HCT116 (cell line): ENCODE data around the gene PPID. TPM values are rescaled to one million over a fixed set of nuclear protein-coding genes. Genes with fewer than 3 reads are reported as not detected.

Experiments
- ATAC-seq: fragments of 200-7000 bp; cut with Tn5 transposase; 2 replicates; pipeline ENCODE4 v1.9.1; 2020; ENCODE audit warnings: mild to moderate bottlenecking, moderate library complexity
- BruUV-seq: library from RNA; stranded (reverse); fragments of 400-500 nt; replicated peaks from 2 replicates; lab custom pipeline; 2021; lab: Mats Ljungman, UMichigan
- CTCF ChIA-PET: fragments of 300-600 bp; sonication (Branson Sonifier 250); formaldehyde crosslinking; loops from one replicate; lab custom pipeline; 2021; ENCODE audit warnings: antibody characterized with exemption; lab: Charles Lee
- POLR2A ChIA-PET: fragments of 300-600, 350-600 bp; sonication (Branson Sonifier 250); formaldehyde crosslinking; loops from one replicate; lab custom pipeline; 2021; ENCODE audit warnings: antibody characterized with exemption; lab: Charles Lee
- RAD21 ChIA-PET, 2 experiments: fragments of 300-600 bp; sonication (Branson Sonifier 250); formaldehyde crosslinking; loops; one replicate each; lab custom pipeline; 2023; ENCODE audit warnings: low total read pairs in 2 of 2; ENCODE audit not compliant: uncharacterized antibody in 2 of 2, unreplicated experiment in 2 of 2, low non-redundant PET in 1 of 2; lab: Charles Lee
- DNase-seq: peaks from one replicate; pipeline ENCODE4 v3.0.0-alpha.2; 2010; ENCODE audit warnings: low read depth, low spot score
- H2AFZ ChIP-seq: fragments of 200-600 bp; shearing (Covaris generic), sonication (generic); 2 replicates; pipeline ENCODE4 v1.6.1; 2017; ENCODE audit warnings: low read depth, mixed run types, mixed read lengths, antibody characterized with exemption, low read length; ENCODE audit not compliant: poor library complexity, severe bottlenecking
- H3K27ac ChIP-seq: 2 replicates; pipeline ENCODE4 v1.5.1; 2012; ENCODE audit warnings: low read depth, low read length
- H3K27me3 ChIP-seq: fragments of 200-600 bp; sonication (generic); 2 replicates; pipeline ENCODE4 v1.6.1; 2016; ENCODE audit warnings: mixed run types, low read length, mixed read lengths; ENCODE audit not compliant: insufficient read depth
- H3K36me3 ChIP-seq, 2 experiments: fragments of 200-500 bp in 1 of 2; fragments of 200-600 bp in 1 of 2; sonication (Bioruptor generic) in 1 of 2; sonication (generic) in 1 of 2; 2 replicates each; pipeline versions ENCODE4 v1.5.1 to v1.6.1; 2014 to 2016; ENCODE audit warnings: low read length in 2 of 2, inconsistent platforms in 1 of 2, mixed read lengths in 1 of 2, mixed run types in 1 of 2; ENCODE audit not compliant: insufficient read depth in 2 of 2, control insufficient read depth in 1 of 2
- H3K4me1 ChIP-seq, 2 experiments: fragments of 200-600 bp in 1 of 2; sonication (generic) in 1 of 2; 2 replicates each; pipeline versions ENCODE4 v1.5.1 to v1.6.1; 2012 to 2017; ENCODE audit warnings: low read length in 2 of 2, inconsistent platforms in 1 of 2, mild to moderate bottlenecking in 1 of 2, mixed read lengths in 1 of 2, mixed run types in 1 of 2, moderate library complexity in 1 of 2; ENCODE audit not compliant: insufficient read depth in 2 of 2, control insufficient read depth in 1 of 2
- H3K4me2 ChIP-seq: fragments of 200-600 bp; sonication (generic); 2 replicates; pipeline ENCODE4 v1.6.1; 2017; ENCODE audit warnings: mixed run types, low read length, mixed read lengths
- H3K4me3 ChIP-seq, 2 experiments: fragments of 200-600 bp in 1 of 2; sonication (generic) in 1 of 2; replicated peaks in 1 of 2; 2 replicates each; pipeline ENCODE4 v1.5.1; 2011 to 2016; ENCODE audit warnings: low read length in 2 of 2, control low read depth in 1 of 2, low read depth in 1 of 2, mild to moderate bottlenecking in 1 of 2, mixed read lengths in 1 of 2, mixed run types in 1 of 2
- H3K79me2 ChIP-seq: fragments of 200-600 bp; sonication (generic); 2 replicates; pipeline ENCODE4 v1.6.1; 2017; ENCODE audit warnings: mild to moderate bottlenecking, mixed run types, low read length, moderate library complexity, mixed read lengths; ENCODE audit not compliant: insufficient read depth
- H3K9ac ChIP-seq: fragments of 200-600 bp; sonication (generic); 2 replicates; pipeline ENCODE4 v1.6.1; 2016; ENCODE audit warnings: low read length, mixed read lengths
- H3K9me2 ChIP-seq: fragments of 200-600 bp; sonication (generic), shearing (Covaris generic); 2 replicates; pipeline ENCODE4 v1.6.1; 2017; ENCODE audit warnings: mixed run types, mild to moderate bottlenecking, moderate library complexity; ENCODE audit not compliant: insufficient read depth
- H3K9me3 ChIP-seq, 2 experiments: fragments of 200-500 bp in 1 of 2; fragments of 200-600 bp in 1 of 2; sonication (Bioruptor generic) in 1 of 2; sonication (generic) in 1 of 2; 2 replicates each; pipeline ENCODE4 v1.6.1; 2014 to 2017; ENCODE audit warnings: low read length in 2 of 2, mixed read lengths in 2 of 2, inconsistent platforms in 1 of 2, low read depth in 1 of 2, mild to moderate bottlenecking in 1 of 2, mixed run types in 1 of 2, moderate library complexity in 1 of 2; ENCODE audit not compliant: control insufficient read depth in 1 of 2, insufficient read depth in 1 of 2
- H4K20me1 ChIP-seq: fragments of 200-600 bp; sonication (generic), shearing (Covaris generic); 2 replicates; pipeline ENCODE4 v1.6.1; 2017; ENCODE audit warnings: mixed run types, mild to moderate bottlenecking, moderate library complexity; ENCODE audit not compliant: insufficient read depth
- CEBPB ChIP-seq: IDR thresholded peaks from 2 replicates; pipeline ENCODE4 v1.6.1; 2012; ENCODE audit warnings: low read depth
- EGR1 ChIP-seq: IDR thresholded peaks from 2 replicates; pipeline ENCODE4 v1.6.1; 2012; ENCODE audit warnings: low read depth
- ELF1 ChIP-seq: IDR thresholded peaks from 2 replicates; pipeline ENCODE4 v1.6.1; 2012; ENCODE audit warnings: low read depth, borderline replicate concordance
- FOSL1 ChIP-seq: IDR thresholded peaks from 2 replicates; pipeline ENCODE4 v1.6.1; 2012; ENCODE audit warnings: low read depth
- JUND ChIP-seq: IDR thresholded peaks from 2 replicates; pipeline ENCODE4 v1.6.1; 2012
- POLR2A ChIP-seq: IDR thresholded peaks from 2 replicates; pipeline ENCODE4 v1.7.0; 2011; ENCODE audit warnings: borderline replicate concordance; ENCODE audit not compliant: insufficient read depth, insufficient read length; ENCODE audit errors: extremely low read depth
- POLR2AphosphoS5 ChIP-seq: IDR thresholded peaks from 2 replicates; pipeline ENCODE4 v1.6.1; 2011; ENCODE audit warnings: mild to moderate bottlenecking, low read depth, low read length, moderate library complexity
- RAD21 ChIP-seq: IDR thresholded peaks from 2 replicates; pipeline ENCODE4 v1.6.1; 2012; ENCODE audit warnings: low read depth, mild to moderate bottlenecking
- TCF7L2 ChIP-seq: IDR thresholded peaks from 2 replicates; pipeline ENCODE4 v1.7.0; 2011; ENCODE audit warnings: borderline replicate concordance, inconsistent platforms; ENCODE audit not compliant: insufficient read depth, insufficient read length; ENCODE audit errors: extremely low read depth
- ZFX ChIP-seq: fragments of 450-650 bp; IDR thresholded peaks from 2 replicates; pipeline ENCODE4 v1.6.1; 2017
- ZNF274 ChIP-seq: fragments of 200-500 bp; sonication (Bioruptor generic); IDR thresholded peaks from 2 replicates; pipeline ENCODE4 v1.6.1; 2014; ENCODE audit warnings: mild to moderate bottlenecking, low read depth, low read length, inconsistent platforms
- intact Hi-C: fragments of 100-400 bp; cut with micrococcal nuclease; formaldehyde crosslinking; loops from 2 replicates; pipeline ENCODE4 v1.10.0; 2022
- total RNA-seq: library from RNA; stranded (reverse); gene quantifications from one replicate; pipeline ENCODE4 v1.2.1, GENCODE V29; 2021; ENCODE audit not compliant: unreplicated experiment
- TF ChIP-seq, protein P1 (sequence below): IDR thresholded peaks from 2 replicates; pipeline ENCODE4 v1.6.1; 2012

Gene PPID
- total RNA-seq, 1 experiment from 2014 or later = 48.2 TPM

GRCh38 chr4:158682066-158682465, 41.1 kb downstream of the PPID start:
- ATAC-seq (no peak), DNase-seq (no peak)
- intact Hi-C loops = no loop called here
- no peak overlapping the region for H3K27ac ChIP-seq
- no peaks in the 10 kb centered on the region for H3K9me2 ChIP-seq
- no TSS peak for BruUV-seq
- no peaks in the 10 kb centered on the region for H3K9me3 ChIP-seq
- ChIA-PET CTCF (no interaction called here), RAD21 (no interaction called here), POLR2A (no interaction called here)
- no peak overlapping the region for H2AFZ ChIP-seq
- H3K79me2 ChIP-seq = no peaks in the 10 kb centered on the region
- H3K4me2 ChIP-seq = no peak overlapping the region
- no peaks in the 10 kb centered on the region for H4K20me1 ChIP-seq
- no peaks in the 10 kb centered on the region for H3K36me3 ChIP-seq
- TF ChIP-seq ELF1 (no peak), ZFX (no peak), FOSL1 (no peak), EGR1 (no peak), TCF7L2 (no peak)
- H3K4me3 ChIP-seq = no peak overlapping the region
- no peaks in the 10 kb centered on the region for H3K27me3 ChIP-seq
- no peaks in the 10 kb centered on the region for H3K4me1 ChIP-seq
- no peak overlapping the region for H3K9ac ChIP-seq

DNA sequence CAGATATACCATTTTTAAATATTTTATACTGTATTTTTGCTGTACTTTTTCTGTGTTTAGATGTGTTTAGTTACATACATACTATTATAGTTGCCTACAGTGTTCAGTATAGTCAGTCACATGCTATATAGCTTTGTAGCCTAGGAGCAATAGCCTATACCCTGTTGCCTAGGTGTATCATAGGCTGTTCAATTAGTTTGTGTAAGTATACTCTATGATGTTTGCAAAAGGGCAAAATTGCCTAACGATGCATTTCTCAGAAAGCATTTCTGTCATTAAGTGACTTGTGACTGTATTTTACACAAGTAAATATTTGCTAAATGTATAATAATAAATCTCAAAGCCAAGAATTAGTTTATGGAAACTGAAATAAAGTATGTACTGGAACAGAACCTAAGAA, 41.6 kb downstream of the PPID start:
- H3K36me3 ChIP-seq = no peaks in the 10 kb centered on the region
- H3K79me2 ChIP-seq = no peaks in the 10 kb centered on the region
- H3K4me1 ChIP-seq = no peaks in the 10 kb centered on the region
- DNase-seq (no peak), ATAC-seq (no peak)
- no peaks in the 10 kb centered on the region for H3K9me2 ChIP-seq
- ChIA-PET CTCF (no interaction called here), POLR2A (no interaction called here), RAD21 (no interaction called here)
- H2AFZ ChIP-seq = no peak overlapping the region
- H3K27ac ChIP-seq = no peak overlapping the region
- intact Hi-C loops = no loop called here
- no peaks in the 10 kb centered on the region for H3K9me3 ChIP-seq
- no peak overlapping the region for H3K9ac ChIP-seq
- TF ChIP-seq CEBPB (no peak), RAD21 (no peak), POLR2AphosphoS5 (no peak), FOSL1 (no peak), JUND (no peak), ELF1 (no peak), ZNF274 (no peak), POLR2A (no peak)
- TF ChIP-seq, protein P1, sequence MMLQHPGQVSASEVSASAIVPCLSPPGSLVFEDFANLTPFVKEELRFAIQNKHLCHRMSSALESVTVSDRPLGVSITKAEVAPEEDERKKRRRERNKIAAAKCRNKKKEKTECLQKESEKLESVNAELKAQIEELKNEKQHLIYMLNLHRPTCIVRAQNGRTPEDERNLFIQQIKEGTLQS = no peak
- no peak overlapping the region for H3K4me3 ChIP-seq
- H3K27me3 ChIP-seq = no peaks in the 10 kb centered on the region
- no peak overlapping the region for H3K4me2 ChIP-seq
- no TSS peak for BruUV-seq
- H4K20me1 ChIP-seq = no peaks in the 10 kb centered on the region
